IMR-90 (cell line): Measurements from ENCODE around the gene CCNO. TPM values are rescaled to one million over a fixed set of nuclear protein-coding genes. Genes with fewer than 3 reads are reported as not detected.

ENCODE experiments used
- ATAC-seq: fragments of 200-7000 bp; cut with Tn5 transposase; 2 replicates; pipeline ENCODE4 v1.9.1; 2020; ENCODE audit warnings: low read depth, mild to moderate bottlenecking, moderate library complexity
- BruUV-seq: library from RNA; stranded (reverse); fragments of 400-500 nt; replicated peaks from 2 replicates; lab custom pipeline; 2021; lab: Mats Ljungman, UMichigan
- CTCF ChIA-PET: fragments of 300-600 bp; formaldehyde crosslinking; extraction: SDS; loops from one replicate; lab custom pipeline; 2021; ENCODE audit warnings: antibody characterized with exemption; lab: Yijun Ruan, JAX
- POLR2A ChIA-PET: fragments of 300-600 bp; sonication (Branson Sonifier 250); formaldehyde crosslinking; loops from one replicate; lab custom pipeline; 2022; ENCODE audit warnings: antibody characterized with exemption; ENCODE audit not compliant: unreplicated experiment; lab: Charles Lee
- DNase-seq: peaks from one replicate; pipeline ENCODE4 v3.0.0; 2013
- H2AFZ ChIP-seq: replicated peaks from 2 replicates; pipeline ENCODE3; 2013; ENCODE audit warnings: low read length, mild to moderate bottlenecking; ENCODE audit not compliant: poor library complexity
- H2AK5ac ChIP-seq: 2 replicates; pipeline ENCODE4 v1.6.1; 2013; ENCODE audit warnings: low read depth, low read length, inconsistent platforms
- H2AK9ac ChIP-seq: replicated peaks from 2 replicates; pipeline ENCODE3; 2013; ENCODE audit warnings: mild to moderate bottlenecking, low read depth, low read length, moderate library complexity; ENCODE audit not compliant: poor library complexity
- H2BK120ac ChIP-seq: 2 replicates; pipeline ENCODE4 v1.6.1; 2013; ENCODE audit warnings: low read depth, low read length, inconsistent platforms
- H2BK15ac ChIP-seq: 3 replicates; pipeline ENCODE4 v1.6.1; 2013; ENCODE audit warnings: low read depth, low read length, inconsistent platforms
- H2BK20ac ChIP-seq: 2 replicates; pipeline ENCODE4 v1.6.1; 2013; ENCODE audit warnings: low read depth, mild to moderate bottlenecking, inconsistent platforms, low read length, moderate library complexity
- H2BK5ac ChIP-seq: 2 replicates; pipeline ENCODE4 v1.6.1; 2013; ENCODE audit warnings: mild to moderate bottlenecking, low read depth, low read length, inconsistent platforms; ENCODE audit not compliant: poor library complexity, severe bottlenecking
- H3K14ac ChIP-seq: replicated peaks from 2 replicates; pipeline ENCODE4 v1.6.1; 2013; ENCODE audit warnings: low read depth, low read length, inconsistent platforms
- H3K18ac ChIP-seq: 2 replicates; pipeline ENCODE4 v1.6.1; 2013; ENCODE audit warnings: low read depth, low read length, control low read depth
- H3K23ac ChIP-seq: 2 replicates; pipeline ENCODE4 v1.6.1; 2013; ENCODE audit warnings: low read depth, low read length, inconsistent platforms
- H3K27ac ChIP-seq: 2 replicates; pipeline ENCODE4 v1.5.1; 2013; ENCODE audit warnings: mild to moderate bottlenecking, control low read depth, low read length; ENCODE audit not compliant: insufficient read depth
- H3K27me3 ChIP-seq: 2 replicates; pipeline ENCODE4 v1.6.1; 2013; ENCODE audit warnings: low read length; ENCODE audit not compliant: control insufficient read depth, insufficient read depth
- H3K36me3 ChIP-seq: 2 replicates; pipeline ENCODE4 v1.6.1; 2013; ENCODE audit warnings: low read length, mixed read lengths; ENCODE audit not compliant: control insufficient read depth, insufficient read depth
- H3K4ac ChIP-seq: 2 replicates; pipeline ENCODE4 v1.6.1; 2013; ENCODE audit warnings: low read depth, low read length, inconsistent platforms
- H3K4me1 ChIP-seq: 2 replicates; pipeline ENCODE4 v1.6.1; 2013; ENCODE audit warnings: low read length, mixed read lengths; ENCODE audit not compliant: control insufficient read depth, insufficient read depth
- H3K4me2 ChIP-seq: 2 replicates; pipeline ENCODE4 v1.6.1; 2013; ENCODE audit warnings: low read depth, mild to moderate bottlenecking, control low read depth, low read length, moderate library complexity
- H3K4me3 ChIP-seq: 2 replicates; pipeline ENCODE4 v1.5.1; 2013; ENCODE audit warnings: low read depth, mild to moderate bottlenecking, control low read depth, low read length, moderate library complexity; ENCODE audit not compliant: insufficient read depth
- H3K56ac ChIP-seq: 2 replicates; pipeline ENCODE4 v1.6.1; 2013; ENCODE audit warnings: low read length, inconsistent platforms; ENCODE audit not compliant: insufficient read depth; ENCODE audit errors: extremely low read depth
- H3K79me1 ChIP-seq, 2 experiments: 2 replicates each; pipeline ENCODE4 v1.6.1; 2013; ENCODE audit warnings: low read length in 2 of 2, inconsistent platforms in 1 of 2, low read depth in 1 of 2
- H3K9ac ChIP-seq: 2 replicates; pipeline ENCODE4 v1.6.1; 2013; ENCODE audit warnings: low read depth, low read length, control low read depth
- H3K9me1 ChIP-seq: 2 replicates; pipeline ENCODE4 v1.6.1; 2013; ENCODE audit warnings: low read length, inconsistent platforms; ENCODE audit not compliant: insufficient read depth
- H3K9me3 ChIP-seq: 2 replicates; pipeline ENCODE4 v1.6.1; 2013; ENCODE audit warnings: low read length; ENCODE audit not compliant: control insufficient read depth, insufficient read depth
- H4K20me1 ChIP-seq: 2 replicates; pipeline ENCODE4 v1.6.1; 2013; ENCODE audit warnings: low read length, inconsistent platforms; ENCODE audit not compliant: insufficient read depth
- H4K5ac ChIP-seq: 2 replicates; pipeline ENCODE4 v1.6.1; 2013; ENCODE audit warnings: mild to moderate bottlenecking, low read depth, low read length, control low read depth
- H4K8ac ChIP-seq, 2 experiments: 2 replicates each; pipeline ENCODE4 v1.6.1; 2013; ENCODE audit warnings: low read depth in 2 of 2, low read length in 2 of 2, control low read depth in 1 of 2, inconsistent platforms in 1 of 2
- H4K91ac ChIP-seq: 2 replicates; pipeline ENCODE4 v1.6.1; 2013; ENCODE audit warnings: low read depth, low read length, inconsistent platforms; ENCODE audit not compliant: insufficient read depth
- BHLHE40 ChIP-seq: fragments of 150-350 bp; IDR thresholded peaks from 2 replicates; pipeline ENCODE4 v1.6.1; 2016; ENCODE audit warnings: mild to moderate bottlenecking, low read depth, low read length
- CHD1 ChIP-seq: IDR thresholded peaks from 2 replicates; pipeline ENCODE4 v1.6.1; 2012; ENCODE audit warnings: low read depth, low read length, improper control_type of control experiment
- MAFK ChIP-seq: IDR thresholded peaks from 2 replicates; pipeline ENCODE4 v1.6.1; 2012; ENCODE audit warnings: low read depth, low read length, improper control_type of control experiment
- MAZ ChIP-seq: IDR thresholded peaks from 2 replicates; pipeline ENCODE4 v1.6.1; 2012; ENCODE audit warnings: low read depth, mild to moderate bottlenecking, low read length, improper control_type of control experiment, moderate library complexity, borderline replicate concordance
- MXI1 ChIP-seq: IDR thresholded peaks from 2 replicates; pipeline ENCODE4 v1.6.1; 2012; ENCODE audit warnings: low read depth, mild to moderate bottlenecking, low read length, moderate library complexity, borderline replicate concordance
- NFE2L2 ChIP-seq: fragments of 150-350 bp; IDR thresholded peaks from 2 replicates; pipeline ENCODE4 v1.6.1; 2016; ENCODE audit warnings: low read depth, mild to moderate bottlenecking, low read length
- RAD21 ChIP-seq: IDR thresholded peaks from 2 replicates; pipeline ENCODE4 v1.6.1; 2012; ENCODE audit warnings: low read length, improper control_type of control experiment
- USF2 ChIP-seq: fragments of 150-350 bp; IDR thresholded peaks from 2 replicates; pipeline ENCODE4 v1.6.1; 2017; ENCODE audit warnings: mild to moderate bottlenecking, antibody characterized with exemption, low read length, low read depth
- WGBS, 2 experiments: methylation state at CpG; one replicate each; pipeline versions ENCODE4 v1.1.5 to v1.1.7; 2013; ENCODE audit warnings: missing lambda C conversion rate in 2 of 2; ENCODE audit not compliant: insufficient read length in 1 of 2; ENCODE audit errors: extremely low coverage in 2 of 2; 5-methylcytosine and 5-hydroxymethylcytosine counted together
- dilution Hi-C: fragments of 300-500 bp; cut with HindIII; formaldehyde crosslinking; loops from one replicate; pipeline ENCODE4 v1.14.3; 2018; ENCODE audit warnings: low sequenced_read_pairs; ENCODE audit not compliant: unreplicated experiment
- in situ Hi-C: fragments of 300-500 bp; cut with MboI; formaldehyde crosslinking; loops from 3 replicates; pipeline ENCODE4 v1.14.3; 2019; ENCODE audit warnings: low sequenced_read_pairs, inconsistent platforms, mixed read lengths
- intact Hi-C: fragments of 100-400 bp; cut with micrococcal nuclease; formaldehyde crosslinking; loops from 2 replicates; pipeline ENCODE4 v1.10.0; 2022
- polyA plus RNA-seq, 3 experiments: library from polyadenylated mRNA; depleted of rRNA; stranded (reverse); fragments of >200 nt; gene quantifications; 2 replicates each; pipeline ENCODE4 v1.2.3, GENCODE V29; 2012; ENCODE audit warnings: low replicate concordance in 1 of 3
- total RNA-seq: library from RNA; depleted of rRNA; stranded (reverse); fragments of >200 nt; gene quantifications from 2 replicates; pipeline ENCODE4 v1.2.3, GENCODE V29; 2012

CCNO gene
- total and polyA plus RNA-seq, 2 of the 4 experiments (the other 2 are of a cell fraction) = 0.09 TPM; not detected in 1

GRCh38 chr5:55250064-55250463 is 16.7 kb upstream of the CCNO start:
- no TSS peak for BruUV-seq
- no peak overlapping the region for H3K9ac ChIP-seq
- no peak overlapping the region for H2AFZ ChIP-seq
- no peak for DNase-seq
- no peak overlapping the region for H2BK15ac ChIP-seq
- CTCF ChIA-PET = interaction anchor here (1.0 kb wide), 1 partner anchor 9 kb away, joined by 3 read pairs; no protein-coding TSS in a partner anchor
- no peak overlapping the region for H3K27ac ChIP-seq
- H3K9me3 ChIP-seq = peaks cover 6% of the 10 kb centered on the region
- no peak overlapping the region for H4K91ac ChIP-seq
- no peak overlapping the region for H2BK5ac ChIP-seq
- dilution Hi-C loops (no loop called here), in situ Hi-C loops (no loop called here), intact Hi-C loops (no loop called here)
- H4K8ac ChIP-seq = no peak overlapping the region
- WGBS, 2 experiments = no CpG with 5 or more reads among the region's 1 CpG
- no peak for ATAC-seq
- no peak overlapping the region for H3K23ac ChIP-seq
- no peak for TF ChIP-seq NFE2L2
- no peak for TF ChIP-seq CHD1
- TF ChIP-seq MAZ = no peak
- TF ChIP-seq RAD21 = no peak
- no peak for TF ChIP-seq USF2
- TF ChIP-seq BHLHE40 = no peak
- TF ChIP-seq MXI1 = no peak
- peak; percentile 21; the same call in 1 of the 2 replicates for TF ChIP-seq MAFK
- no peak overlapping the region for H3K4ac ChIP-seq
- H3K56ac ChIP-seq = no peak overlapping the region
- no peak overlapping the region for H3K4me2 ChIP-seq
- H3K79me1 ChIP-seq = no peaks in the 10 kb centered on the region
- no peaks in the 10 kb centered on the region for H3K4me1 ChIP-seq
- no peak overlapping the region for H4K5ac ChIP-seq
- POLR2A ChIA-PET = no interaction called here
- H2BK120ac ChIP-seq = no peak overlapping the region
- no peaks in the 10 kb centered on the region for H4K20me1 ChIP-seq
- H3K18ac ChIP-seq = no peak overlapping the region
- no peak overlapping the region for H3K4me3 ChIP-seq
- H3K9me1 ChIP-seq = no peaks in the 10 kb centered on the region
- peaks cover 6% of the 10 kb centered on the region; the same call in 1 of the 2 replicates for H3K36me3 ChIP-seq
- H3K14ac ChIP-seq = no peak overlapping the region
- H3K27me3 ChIP-seq = peaks cover 15% of the 10 kb centered on the region
- H2AK9ac ChIP-seq = no peak overlapping the region
- no peak overlapping the region for H2AK5ac ChIP-seq
- H2BK20ac ChIP-seq = no peak overlapping the region
